ENCODE measurements around the gene MEOX2.

Gene MEOX2

GRCh38 chr7:15680446-15680845, 6.0 kb downstream of the MEOX2 start:
- no peak for DNase-seq

- no peak for DNase-seq
Observed at GRCh38 chr7:15679306-15679705, 7.2 kb downstream of the MEOX2 start.

DNA sequence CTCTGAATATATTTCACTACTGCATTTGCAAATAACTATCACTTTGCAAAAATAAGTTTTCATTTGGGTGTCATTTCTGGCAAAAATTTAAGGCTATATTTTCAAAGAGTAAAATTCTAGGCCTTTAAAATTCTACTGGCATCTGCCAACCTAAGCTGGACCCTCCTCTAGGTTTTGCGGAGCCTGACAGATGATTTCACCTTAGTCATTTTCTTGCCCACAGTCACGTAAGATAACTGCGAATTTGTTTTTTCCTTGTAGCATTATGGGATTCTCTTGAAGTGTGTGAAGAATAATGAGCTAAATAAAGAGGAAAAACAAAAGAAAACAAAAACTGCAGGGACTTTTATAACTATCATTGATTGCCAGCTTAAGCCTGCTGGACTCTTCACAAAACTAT, 7.8 kb downstream of the MEOX2 start:
- no peak for DNase-seq

DNA sequence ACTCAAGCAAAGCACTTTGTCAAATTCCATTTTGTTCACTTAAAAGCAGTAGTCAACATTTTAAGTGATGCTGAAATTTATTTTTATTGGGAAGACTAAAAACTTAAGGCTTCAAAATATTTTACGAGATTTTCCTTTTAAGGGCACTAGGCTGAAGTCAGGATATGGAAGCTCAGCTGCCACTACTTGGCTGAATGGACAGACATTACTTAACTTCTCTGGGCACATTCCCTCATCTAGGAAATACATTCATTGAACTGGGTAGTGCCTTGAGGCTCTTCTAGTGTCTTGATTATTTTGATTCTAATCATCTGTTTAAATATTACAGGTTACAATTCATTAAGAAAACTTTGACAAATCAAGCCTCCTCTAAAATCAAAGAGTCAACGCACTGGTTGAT, 11.1 kb downstream of the MEOX2 start:
- no peak for DNase-seq

- DNase-seq, result no peak
Observed at GRCh38 chr7:15674586-15674985, 11.9 kb downstream of the MEOX2 start.

GRCh38 chr7:15669443-15670090, 16.9 kb downstream of the MEOX2 start:
- no peak for DNase-seq

- no peak for DNase-seq
Observed at GRCh38 chr7:15667991-15668390, 18.5 kb downstream of the MEOX2 start.

DNA sequence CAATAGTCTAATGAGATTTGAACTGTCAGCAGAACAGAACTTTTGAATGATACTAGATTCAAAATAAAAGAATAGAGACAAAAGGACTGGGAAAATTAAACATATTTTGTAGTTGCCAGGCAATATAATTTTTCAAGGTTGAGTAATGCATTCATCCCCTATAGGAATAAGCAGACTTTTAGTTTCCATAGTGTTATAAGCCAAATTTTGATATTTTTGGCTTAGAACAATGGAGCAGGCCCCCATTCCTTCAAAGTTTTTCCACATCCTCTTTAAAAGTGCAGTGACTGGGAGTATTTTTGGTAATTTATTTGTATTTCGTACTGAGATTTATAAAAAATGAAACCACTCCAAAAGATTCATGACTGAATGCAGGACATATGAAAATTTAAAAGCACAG, 24.0 kb downstream of the MEOX2 start:
- DNase-seq, result no peak

- no peak for DNase-seq
Observed at GRCh38 chr7:15658247-15658646, 28.2 kb downstream of the MEOX2 start.

DNA sequence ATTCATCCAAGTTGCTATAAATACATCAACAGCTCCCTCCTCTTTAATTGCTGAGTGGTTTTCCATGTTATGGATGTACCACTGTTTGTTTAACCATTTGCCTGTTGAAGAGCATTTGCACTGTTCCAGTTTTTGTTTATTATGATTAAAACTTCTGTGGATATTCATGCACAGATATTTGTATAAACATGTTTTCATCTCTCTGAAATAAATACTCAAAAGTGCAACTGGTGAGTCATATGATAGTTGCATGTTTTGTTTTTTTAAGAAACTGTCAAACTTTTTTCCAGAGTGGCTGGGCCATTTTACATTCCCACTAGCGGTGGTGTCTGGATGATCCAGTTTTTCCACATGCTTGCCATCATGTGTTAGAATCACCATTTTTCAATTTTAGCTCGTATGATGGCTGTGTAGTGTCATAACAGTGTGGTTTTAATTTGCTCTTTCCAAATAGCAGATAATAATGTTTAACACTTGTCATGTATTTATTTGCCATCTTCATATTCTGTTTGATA, 33.6 kb downstream of the MEOX2 start:
- DNase-seq, result no peak

DNA sequence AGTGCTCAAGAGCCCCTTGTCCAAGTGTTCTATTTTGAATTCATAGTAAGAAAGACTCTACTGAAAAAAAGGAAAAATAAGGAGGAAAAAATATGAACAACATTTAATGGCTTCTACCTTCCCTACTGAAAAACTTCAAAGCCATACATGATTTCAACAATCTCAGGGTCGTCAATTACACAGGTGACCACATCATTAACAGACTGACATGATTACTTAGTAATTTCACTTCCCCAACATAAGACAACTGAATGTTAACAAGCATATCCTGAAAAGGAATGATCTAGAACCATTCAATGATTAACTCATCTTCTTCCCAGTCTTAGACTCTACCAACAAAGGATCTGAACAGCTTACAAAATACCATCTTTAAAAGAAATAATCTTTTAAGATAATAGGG, 34.8 kb downstream of the MEOX2 start:
- no peak for DNase-seq

DNA sequence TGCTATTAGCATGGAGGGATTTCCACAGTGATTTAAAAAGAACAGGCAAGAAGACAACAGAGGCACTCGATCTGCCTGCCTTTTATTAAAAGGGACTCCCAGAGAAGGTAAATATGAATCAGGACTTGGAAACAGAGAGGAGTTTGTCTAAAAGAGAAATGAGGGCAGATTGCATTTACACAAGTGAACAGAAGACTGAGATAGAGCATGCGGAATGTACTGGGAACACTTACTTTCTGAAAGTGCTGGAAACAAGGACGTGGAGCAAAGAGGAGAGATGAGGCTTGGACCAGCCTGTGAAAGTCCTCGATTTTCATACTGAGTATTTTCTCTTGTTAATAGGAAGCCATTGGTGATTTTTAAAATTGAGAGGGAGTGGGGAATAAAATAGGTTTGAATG, 35.7 kb downstream of the MEOX2 start:
- DNase-seq, result no peak

DNA sequence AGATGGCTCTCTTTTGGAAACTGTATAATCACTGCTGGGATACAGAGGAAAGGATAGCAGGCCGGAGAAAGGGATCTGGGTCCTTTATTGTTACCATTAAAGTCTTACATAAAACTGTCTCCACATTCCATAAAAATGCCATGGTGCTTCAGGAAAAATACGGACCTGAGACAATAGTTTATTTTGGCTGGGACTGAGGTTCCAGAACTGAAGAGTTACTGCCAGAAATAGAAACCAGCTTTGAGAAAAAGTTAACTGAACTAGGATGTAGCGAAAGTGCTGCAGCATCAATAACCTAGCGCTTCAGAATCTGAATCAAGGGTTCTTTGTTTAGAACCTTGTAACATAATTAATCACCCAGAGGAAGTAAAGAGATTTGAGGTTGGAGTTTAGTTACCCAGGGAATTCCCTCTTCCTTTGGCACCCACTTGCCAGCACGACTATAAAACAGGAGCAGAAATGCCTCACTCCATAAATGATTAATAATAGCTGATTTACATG, 38.0 kb downstream of the MEOX2 start:
- no peak for DNase-seq

DNA sequence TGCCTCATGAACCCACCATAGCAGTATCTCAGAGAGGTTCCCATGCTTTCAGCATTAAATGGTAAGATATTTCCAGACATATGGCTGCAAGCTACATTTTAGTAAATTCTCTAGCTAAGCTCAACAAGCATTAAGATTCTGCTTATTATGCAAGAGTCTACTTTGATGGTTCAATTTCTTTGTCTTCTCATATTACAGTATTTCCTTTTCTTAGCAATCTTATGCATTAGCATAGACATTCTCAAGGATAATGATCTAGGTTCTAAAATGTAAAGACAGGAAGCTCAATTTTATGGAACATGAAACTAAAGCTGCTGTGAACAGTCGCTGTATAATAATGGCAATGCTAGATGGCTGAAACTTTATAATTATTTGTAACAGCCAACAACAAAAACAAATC, 39.2 kb downstream of the MEOX2 start:
- DNase-seq, result no peak

- DNase-seq, result no peak
Observed at GRCh38 chr7:15643000-15643705, 43.3 kb downstream of the MEOX2 start.

GRCh38 chr7:15628876-15629275, 57.6 kb downstream of the MEOX2 start:
- no peak for DNase-seq

- DNase-seq, result no peak
Observed at GRCh38 chr7:15626041-15626440, 60.4 kb downstream of the MEOX2 start.

DNA sequence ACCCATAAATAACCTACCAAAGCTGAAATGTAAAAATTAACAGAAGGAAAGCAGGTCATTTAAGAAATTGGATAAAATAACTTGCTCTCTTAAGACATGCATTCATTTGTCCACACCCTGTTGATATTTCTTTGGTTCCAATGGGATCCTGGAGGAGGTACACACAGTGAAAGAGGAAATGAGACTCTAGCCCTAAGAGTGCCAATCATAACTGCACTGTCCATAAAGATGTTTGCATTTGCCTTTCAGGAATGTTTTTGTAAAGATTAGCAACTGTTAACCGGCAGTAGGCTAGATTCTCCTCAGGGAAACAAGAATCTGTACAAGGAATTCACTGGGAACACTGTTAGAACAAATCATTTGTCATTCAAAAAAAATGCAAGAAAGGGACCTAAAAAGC, 61.0 kb downstream of the MEOX2 start:
- no peak for DNase-seq

DNA sequence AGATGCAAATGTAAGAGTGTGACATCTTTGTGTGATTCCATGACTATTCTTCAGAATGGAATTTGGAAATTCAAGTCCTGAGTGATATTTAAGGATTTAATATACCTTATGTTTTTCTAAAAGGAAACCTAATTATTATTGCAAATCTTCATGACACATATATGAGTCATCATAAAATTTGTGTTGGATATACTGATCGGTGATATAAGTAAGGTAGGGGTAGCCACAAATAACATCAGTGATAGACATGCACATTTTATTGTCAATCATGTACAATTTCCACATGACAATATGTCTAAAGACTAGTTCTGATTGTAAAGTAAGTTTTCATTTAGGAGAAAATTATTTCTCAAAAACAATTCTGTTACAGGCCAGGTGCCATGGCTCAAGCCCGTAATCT, 65.0 kb downstream of the MEOX2 start:
- DNase-seq, result no peak

- no peak for DNase-seq
Observed at GRCh38 chr7:15620491-15621185, 65.8 kb downstream of the MEOX2 start.

DNA sequence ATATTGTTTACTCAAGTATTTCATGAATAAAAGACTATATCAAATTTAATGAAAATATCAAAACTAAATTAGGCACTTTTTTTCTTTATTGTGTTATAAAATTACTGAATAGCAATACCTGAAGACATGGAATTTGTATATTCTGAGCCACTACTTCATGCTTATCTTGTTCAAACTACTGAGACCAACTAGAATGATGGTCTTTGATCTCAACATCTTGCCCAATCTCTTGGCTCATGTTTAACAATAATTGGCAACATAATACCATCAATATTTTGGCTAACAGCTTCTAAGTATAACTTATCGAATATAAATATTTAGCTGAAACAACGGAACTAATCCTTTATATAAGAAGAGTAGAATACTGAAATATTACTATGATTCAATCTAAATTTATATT, 68.2 kb downstream of the MEOX2 start:
- no peak for DNase-seq

DNA sequence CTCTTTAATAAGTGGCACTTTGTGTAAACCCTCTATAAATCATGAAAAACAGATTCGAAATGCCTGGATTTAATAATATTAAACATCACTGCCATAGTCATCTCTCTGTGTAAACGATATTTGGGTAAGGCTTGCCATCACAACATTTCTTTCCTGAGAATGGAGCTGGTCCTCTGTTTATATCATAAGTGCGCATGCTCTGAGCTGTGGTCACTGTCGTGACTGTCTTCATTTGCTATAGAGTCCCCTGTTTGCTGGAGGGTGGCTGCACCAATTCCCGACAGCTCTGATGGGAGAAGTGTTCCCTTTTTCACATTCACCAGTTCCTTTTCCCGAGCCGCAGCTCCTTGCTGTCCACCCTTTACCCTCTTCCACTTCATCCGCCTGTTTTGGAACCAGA, 74.3 kb downstream of the MEOX2 start:
- no peak for DNase-seq

DNA sequence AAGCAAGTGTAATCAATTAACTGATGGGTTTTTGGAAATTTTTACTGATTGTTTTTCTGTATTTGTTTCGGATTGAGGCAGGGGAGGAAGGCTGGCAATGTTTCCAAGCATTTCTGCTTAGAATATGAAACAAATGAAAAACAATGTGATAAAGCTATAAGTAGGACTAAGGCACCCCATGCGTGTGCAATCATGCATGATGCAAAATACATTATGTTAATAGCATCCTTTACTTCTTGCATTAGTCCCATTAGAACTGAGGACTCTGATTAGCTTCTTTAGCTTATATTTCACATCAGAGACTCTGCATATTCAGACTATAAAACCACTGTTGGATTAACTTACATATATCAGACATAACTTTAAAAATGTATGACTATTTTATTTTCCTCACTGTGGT, 76.0 kb downstream of the MEOX2 start:
- no peak for DNase-seq

- no peak for DNase-seq
Observed at GRCh38 chr7:15609287-15609686, 77.2 kb downstream of the MEOX2 start.
